IMR-90 (cell line): Measurements from ENCODE around the gene ADGRG6. TPM values are rescaled to one million over a fixed set of nuclear protein-coding genes. Genes with fewer than 3 reads are reported as not detected.

Experiments used
- ATAC-seq: fragments of 200-7000 bp; cut with Tn5 transposase; 2 replicates; pipeline ENCODE4 v1.9.1; 2020; ENCODE audit warnings: low read depth, mild to moderate bottlenecking, moderate library complexity
- BruUV-seq: library from RNA; stranded (reverse); fragments of 400-500 nt; replicated peaks from 2 replicates; lab custom pipeline; 2021; lab: Mats Ljungman, UMichigan
- CTCF ChIA-PET: fragments of 300-600 bp; formaldehyde crosslinking; extraction: SDS; loops from one replicate; lab custom pipeline; 2021; ENCODE audit warnings: antibody characterized with exemption; lab: Yijun Ruan, JAX
- POLR2A ChIA-PET: fragments of 300-600 bp; sonication (Branson Sonifier 250); formaldehyde crosslinking; loops from one replicate; lab custom pipeline; 2022; ENCODE audit warnings: antibody characterized with exemption; ENCODE audit not compliant: unreplicated experiment; lab: Charles Lee
- DNase-seq: peaks from one replicate; pipeline ENCODE4 v3.0.0; 2013
- H2AFZ ChIP-seq: replicated peaks from 2 replicates; pipeline ENCODE3; 2013; ENCODE audit warnings: low read length, mild to moderate bottlenecking; ENCODE audit not compliant: poor library complexity
- H2AK5ac ChIP-seq: 2 replicates; pipeline ENCODE4 v1.6.1; 2013; ENCODE audit warnings: low read depth, low read length, inconsistent platforms
- H2AK9ac ChIP-seq: replicated peaks from 2 replicates; pipeline ENCODE3; 2013; ENCODE audit warnings: mild to moderate bottlenecking, low read depth, low read length, moderate library complexity; ENCODE audit not compliant: poor library complexity
- H2BK120ac ChIP-seq: 2 replicates; pipeline ENCODE4 v1.6.1; 2013; ENCODE audit warnings: low read depth, low read length, inconsistent platforms
- H2BK15ac ChIP-seq: 3 replicates; pipeline ENCODE4 v1.6.1; 2013; ENCODE audit warnings: low read depth, low read length, inconsistent platforms
- H2BK20ac ChIP-seq: 2 replicates; pipeline ENCODE4 v1.6.1; 2013; ENCODE audit warnings: low read depth, mild to moderate bottlenecking, inconsistent platforms, low read length, moderate library complexity
- H2BK5ac ChIP-seq: 2 replicates; pipeline ENCODE4 v1.6.1; 2013; ENCODE audit warnings: mild to moderate bottlenecking, low read depth, low read length, inconsistent platforms; ENCODE audit not compliant: poor library complexity, severe bottlenecking
- H3K14ac ChIP-seq: replicated peaks from 2 replicates; pipeline ENCODE4 v1.6.1; 2013; ENCODE audit warnings: low read depth, low read length, inconsistent platforms
- H3K18ac ChIP-seq: 2 replicates; pipeline ENCODE4 v1.6.1; 2013; ENCODE audit warnings: low read depth, low read length, control low read depth
- H3K23ac ChIP-seq: 2 replicates; pipeline ENCODE4 v1.6.1; 2013; ENCODE audit warnings: low read depth, low read length, inconsistent platforms
- H3K27ac ChIP-seq: 2 replicates; pipeline ENCODE4 v1.5.1; 2013; ENCODE audit warnings: mild to moderate bottlenecking, control low read depth, low read length; ENCODE audit not compliant: insufficient read depth
- H3K27me3 ChIP-seq: 2 replicates; pipeline ENCODE4 v1.6.1; 2013; ENCODE audit warnings: low read length; ENCODE audit not compliant: control insufficient read depth, insufficient read depth
- H3K36me3 ChIP-seq: 2 replicates; pipeline ENCODE4 v1.6.1; 2013; ENCODE audit warnings: low read length, mixed read lengths; ENCODE audit not compliant: control insufficient read depth, insufficient read depth
- H3K4ac ChIP-seq: 2 replicates; pipeline ENCODE4 v1.6.1; 2013; ENCODE audit warnings: low read depth, low read length, inconsistent platforms
- H3K4me1 ChIP-seq: 2 replicates; pipeline ENCODE4 v1.6.1; 2013; ENCODE audit warnings: low read length, mixed read lengths; ENCODE audit not compliant: control insufficient read depth, insufficient read depth
- H3K4me2 ChIP-seq: 2 replicates; pipeline ENCODE4 v1.6.1; 2013; ENCODE audit warnings: low read depth, mild to moderate bottlenecking, control low read depth, low read length, moderate library complexity
- H3K4me3 ChIP-seq: 2 replicates; pipeline ENCODE4 v1.5.1; 2013; ENCODE audit warnings: low read depth, mild to moderate bottlenecking, control low read depth, low read length, moderate library complexity; ENCODE audit not compliant: insufficient read depth
- H3K56ac ChIP-seq: 2 replicates; pipeline ENCODE4 v1.6.1; 2013; ENCODE audit warnings: low read length, inconsistent platforms; ENCODE audit not compliant: insufficient read depth; ENCODE audit errors: extremely low read depth
- H3K79me1 ChIP-seq, 2 experiments: 2 replicates each; pipeline ENCODE4 v1.6.1; 2013; ENCODE audit warnings: low read length in 2 of 2, inconsistent platforms in 1 of 2, low read depth in 1 of 2
- H3K9ac ChIP-seq: 2 replicates; pipeline ENCODE4 v1.6.1; 2013; ENCODE audit warnings: low read depth, low read length, control low read depth
- H3K9me1 ChIP-seq: 2 replicates; pipeline ENCODE4 v1.6.1; 2013; ENCODE audit warnings: low read length, inconsistent platforms; ENCODE audit not compliant: insufficient read depth
- H3K9me3 ChIP-seq: 2 replicates; pipeline ENCODE4 v1.6.1; 2013; ENCODE audit warnings: low read length; ENCODE audit not compliant: control insufficient read depth, insufficient read depth
- H4K20me1 ChIP-seq: 2 replicates; pipeline ENCODE4 v1.6.1; 2013; ENCODE audit warnings: low read length, inconsistent platforms; ENCODE audit not compliant: insufficient read depth
- H4K5ac ChIP-seq: 2 replicates; pipeline ENCODE4 v1.6.1; 2013; ENCODE audit warnings: mild to moderate bottlenecking, low read depth, low read length, control low read depth
- H4K8ac ChIP-seq, 2 experiments: 2 replicates each; pipeline ENCODE4 v1.6.1; 2013; ENCODE audit warnings: low read depth in 2 of 2, low read length in 2 of 2, control low read depth in 1 of 2, inconsistent platforms in 1 of 2
- H4K91ac ChIP-seq: 2 replicates; pipeline ENCODE4 v1.6.1; 2013; ENCODE audit warnings: low read depth, low read length, inconsistent platforms; ENCODE audit not compliant: insufficient read depth
- BHLHE40 ChIP-seq: fragments of 150-350 bp; IDR thresholded peaks from 2 replicates; pipeline ENCODE4 v1.6.1; 2016; ENCODE audit warnings: mild to moderate bottlenecking, low read depth, low read length
- CEBPB ChIP-seq: IDR thresholded peaks from 2 replicates; pipeline ENCODE4 v1.6.1; 2012; ENCODE audit warnings: low read depth, low read length, improper control_type of control experiment
- CHD1 ChIP-seq: IDR thresholded peaks from 2 replicates; pipeline ENCODE4 v1.6.1; 2012; ENCODE audit warnings: low read depth, low read length, improper control_type of control experiment
- CTCF ChIP-seq: conservative IDR thresholded peaks from 2 replicates; pipeline ENCODE4 v1.5.1; 2012; ENCODE audit warnings: mild to moderate bottlenecking, low read depth, low read length, improper control_type of control experiment
- FOS ChIP-seq: fragments of 150-350 bp; IDR thresholded peaks from 2 replicates; pipeline ENCODE4 v1.6.1; 2016; ENCODE audit warnings: low read depth, low read length
- MAFK ChIP-seq: IDR thresholded peaks from 2 replicates; pipeline ENCODE4 v1.6.1; 2012; ENCODE audit warnings: low read depth, low read length, improper control_type of control experiment
- MAZ ChIP-seq: IDR thresholded peaks from 2 replicates; pipeline ENCODE4 v1.6.1; 2012; ENCODE audit warnings: low read depth, mild to moderate bottlenecking, low read length, improper control_type of control experiment, moderate library complexity, borderline replicate concordance
- MXI1 ChIP-seq: IDR thresholded peaks from 2 replicates; pipeline ENCODE4 v1.6.1; 2012; ENCODE audit warnings: low read depth, mild to moderate bottlenecking, low read length, moderate library complexity, borderline replicate concordance
- NFE2L2 ChIP-seq: fragments of 150-350 bp; IDR thresholded peaks from 2 replicates; pipeline ENCODE4 v1.6.1; 2016; ENCODE audit warnings: low read depth, mild to moderate bottlenecking, low read length
- POLR2A ChIP-seq: IDR thresholded peaks from 2 replicates; pipeline ENCODE4 v1.6.1; 2012; ENCODE audit warnings: mild to moderate bottlenecking, low read depth, low read length
- RAD21 ChIP-seq: IDR thresholded peaks from 2 replicates; pipeline ENCODE4 v1.6.1; 2012; ENCODE audit warnings: low read length, improper control_type of control experiment
- RCOR1 ChIP-seq: IDR thresholded peaks from 2 replicates; pipeline ENCODE4 v1.6.1; 2012; ENCODE audit warnings: mild to moderate bottlenecking, low read length, improper control_type of control experiment; ENCODE audit not compliant: insufficient replicate concordance
- RFX5 ChIP-seq: IDR thresholded peaks from 2 replicates; pipeline ENCODE4 v1.8.0; 2012; ENCODE audit warnings: low read depth, mild to moderate bottlenecking, low read length, moderate library complexity
- SMC3 ChIP-seq: fragments of 150-350 bp; IDR thresholded peaks from 2 replicates; pipeline ENCODE4 v1.6.1; 2016; ENCODE audit warnings: low read depth, mild to moderate bottlenecking, antibody characterized with exemption, low read length, moderate library complexity
- USF2 ChIP-seq: fragments of 150-350 bp; IDR thresholded peaks from 2 replicates; pipeline ENCODE4 v1.6.1; 2017; ENCODE audit warnings: mild to moderate bottlenecking, antibody characterized with exemption, low read length, low read depth
- WGBS, 2 experiments: methylation state at CpG; one replicate each; pipeline versions ENCODE4 v1.1.5 to v1.1.7; 2013; ENCODE audit warnings: missing lambda C conversion rate in 2 of 2; ENCODE audit not compliant: insufficient read length in 1 of 2; ENCODE audit errors: extremely low coverage in 2 of 2; 5-methylcytosine and 5-hydroxymethylcytosine counted together
- dilution Hi-C: fragments of 300-500 bp; cut with HindIII; formaldehyde crosslinking; loops from one replicate; pipeline ENCODE4 v1.14.3; 2018; ENCODE audit warnings: low sequenced_read_pairs; ENCODE audit not compliant: unreplicated experiment
- in situ Hi-C: fragments of 300-500 bp; cut with MboI; formaldehyde crosslinking; loops from 3 replicates; pipeline ENCODE4 v1.14.3; 2019; ENCODE audit warnings: low sequenced_read_pairs, inconsistent platforms, mixed read lengths
- intact Hi-C: fragments of 100-400 bp; cut with micrococcal nuclease; formaldehyde crosslinking; loops from 2 replicates; pipeline ENCODE4 v1.10.0; 2022
- polyA plus RNA-seq, 3 experiments: library from polyadenylated mRNA; depleted of rRNA; stranded (reverse); fragments of >200 nt; gene quantifications; 2 replicates each; pipeline ENCODE4 v1.2.3, GENCODE V29; 2012; ENCODE audit warnings: low replicate concordance in 1 of 3
- total RNA-seq: library from RNA; depleted of rRNA; stranded (reverse); fragments of >200 nt; gene quantifications from 2 replicates; pipeline ENCODE4 v1.2.3, GENCODE V29; 2012

ADGRG6 gene
- total and polyA plus RNA-seq, 2 of the 4 experiments (the other 2 are of a cell fraction) = 10.0 to 20.3 TPM

- H2AK5ac ChIP-seq = peak overlapping the region; percentile 79
- no peak overlapping the region for H2AFZ ChIP-seq
- peak overlapping the region; percentile 73 for H3K23ac ChIP-seq
- peaks cover 5 to 6% of the 10 kb centered on the region in 2 experiments; a peak in 1 of 4 replicates for H3K79me1 ChIP-seq
- peaks cover 16% of the 10 kb centered on the region for H3K4me1 ChIP-seq
- 20% methylated on average over 2 of the region's 8 CpGs; no CpG with 5 or more reads in 1 of the 2 experiments for WGBS, 2 experiments
- in situ Hi-C loops (no loop called here), dilution Hi-C loops (no loop called here), intact Hi-C loops (no loop called here)
- no peaks in the 10 kb centered on the region for H4K20me1 ChIP-seq
- peak overlapping the region; percentile 99 for H4K5ac ChIP-seq
- H4K8ac ChIP-seq = peak overlapping the region; percentile 53 to 77
- BruUV-seq = no TSS peak
- H2BK5ac ChIP-seq = peak overlapping the region; percentile 90
- peak overlapping the region; percentile 100 for H3K18ac ChIP-seq
- peak overlapping the region; percentile 53 for H3K14ac ChIP-seq
- H3K4ac ChIP-seq = peak overlapping the region; percentile 84
- H3K36me3 ChIP-seq = no peaks in the 10 kb centered on the region
- H3K9me3 ChIP-seq = no peaks in the 10 kb centered on the region
- peak overlapping the region; percentile 41; the same call in 1 of the 2 replicates for H3K4me2 ChIP-seq
- no peak overlapping the region for H3K4me3 ChIP-seq
- H2AK9ac ChIP-seq = no peak overlapping the region
- H3K27me3 ChIP-seq = no peaks in the 10 kb centered on the region
- peak overlapping the region; percentile 91 for H2BK120ac ChIP-seq
- peak overlapping the region; percentile 69; the same call in 2 of the 3 replicates for H2BK15ac ChIP-seq
- DNase-seq = peak; percentile 96
- H3K9ac ChIP-seq = no peak overlapping the region
- ChIA-PET POLR2A (interaction anchor here (0.6 kb wide), 1 partner anchor 309 kb away, joined by 4 read pairs; no protein-coding TSS in a partner anchor), CTCF (interaction anchor here (1.5 kb wide), 1 partner anchor 14 kb away, joined by 3 read pairs; no protein-coding TSS in a partner anchor)
- peaks cover 5% of the 10 kb centered on the region; the same call in 1 of the 2 replicates for H3K9me1 ChIP-seq
- peak overlapping the region; percentile 89 for H4K91ac ChIP-seq
- H3K56ac ChIP-seq = peak overlapping the region; percentile 74
- peak overlapping the region; percentile 88 for H2BK20ac ChIP-seq
- ATAC-seq = peak; percentile 75
- peak overlapping the region; percentile 99 for H3K27ac ChIP-seq
- no peak for TF ChIP-seq USF2
- no peak for TF ChIP-seq MAFK
- no peak for TF ChIP-seq NFE2L2
- no peak for TF ChIP-seq RAD21
- TF ChIP-seq SMC3 = no peak
- TF ChIP-seq RCOR1 = no peak
- TF ChIP-seq RFX5 = no peak
- peak; percentile 44; the same call in 1 of the 2 replicates for TF ChIP-seq FOS
- peak; percentile 96 for TF ChIP-seq CEBPB
- TF ChIP-seq CHD1 = no peak
- no peak for TF ChIP-seq MAZ
- TF ChIP-seq CTCF = no peak
- TF ChIP-seq MXI1 = peak; percentile 37; the same call in 1 of the 2 replicates
- peak; percentile 46 for TF ChIP-seq BHLHE40
- no peak for TF ChIP-seq POLR2A
These were observed 60.3 kb downstream of the ADGRG6 start for GRCh38 chr6:142361779-142362750.
